Keratinocyte (primary cell): ENCODE results near the gene FOXF2. TPM values are rescaled to one million over a fixed set of nuclear protein-coding genes. Genes with fewer than 3 reads are reported as not detected.
"Not testable (repeated sequence)": the region's sequence is repeated elsewhere in the genome, so short reads cannot be mapped to it uniquely, and the experiment has no call there.

Source experiments
- DNase-seq: peaks from one replicate; pipeline ENCODE4 v3.0.0-alpha.2; 2011; ENCODE audit warnings: low read depth, missing footprints, low spot score
- FAIRE-seq: peaks from 2 replicates; lab custom pipeline; 2011; peaks lifted over from hg19 to GRCh38; lab: Jason Lieb, UNC
- H2AFZ ChIP-seq: 2 replicates; pipeline ENCODE4 v1.6.0; 2012; ENCODE audit warnings: low read length, control low read depth, inconsistent platforms; ENCODE audit not compliant: control insufficient read depth
- H3K27ac ChIP-seq: 2 replicates; pipeline ENCODE4 v1.5.1; 2011; ENCODE audit warnings: low read length; ENCODE audit not compliant: control insufficient read depth, insufficient read depth
- H3K27me3 ChIP-seq: 3 replicates; pipeline ENCODE4 v1.6.0; 2011; ENCODE audit warnings: low read length; ENCODE audit not compliant: control insufficient read depth, insufficient read depth; ENCODE audit errors: extremely low read depth
- H3K36me3 ChIP-seq, 2 experiments: 2 replicates in 1 of 2; 3 replicates in 1 of 2; pipeline ENCODE4 v1.5.1; 2011; ENCODE audit warnings: low read length in 2 of 2, mild to moderate bottlenecking in 1 of 2; ENCODE audit not compliant: control insufficient read depth in 2 of 2, insufficient read depth in 2 of 2; ENCODE audit errors: extremely low read depth in 1 of 2
- H3K4me1 ChIP-seq: 3 replicates; pipeline ENCODE4 v1.5.1; 2011; ENCODE audit warnings: low read length; ENCODE audit not compliant: control insufficient read depth, insufficient read depth; ENCODE audit errors: extremely low read depth
- H3K4me2 ChIP-seq: 3 replicates; pipeline ENCODE4 v1.6.0; 2011; ENCODE audit warnings: low read depth, low read length; ENCODE audit not compliant: control insufficient read depth, insufficient read depth; ENCODE audit errors: extremely low read depth
- H3K4me3 ChIP-seq, 3 experiments: fragments of 200-600 bp in 1 of 3; sonication (generic) in 1 of 3; 2 replicates in 2 of 3; 3 replicates in 1 of 3; pipeline ENCODE4 v1.5.1; 2011 to 2016; ENCODE audit warnings: low read length in 3 of 3, mild to moderate bottlenecking in 3 of 3, control low read depth in 2 of 3, inconsistent platforms in 1 of 3, low read depth in 1 of 3, mixed read lengths in 1 of 3, mixed run types in 1 of 3, moderate library complexity in 1 of 3; ENCODE audit not compliant: control insufficient read depth in 2 of 3, insufficient read depth in 2 of 3; ENCODE audit errors: extremely low read depth in 1 of 3
- H3K79me2 ChIP-seq: 2 replicates; pipeline ENCODE4 v1.6.0; 2012; ENCODE audit warnings: low read length; ENCODE audit not compliant: control insufficient read depth, insufficient read depth
- H3K9ac ChIP-seq: 3 replicates; pipeline ENCODE4 v1.6.0; 2011; ENCODE audit warnings: low read length; ENCODE audit not compliant: control insufficient read depth, insufficient read depth; ENCODE audit errors: extremely low read depth
- H3K9me1 ChIP-seq: 3 replicates; pipeline ENCODE4 v1.6.0; 2011; ENCODE audit warnings: low read length; ENCODE audit not compliant: control insufficient read depth, insufficient read depth; ENCODE audit errors: extremely low read depth
- H3K9me3 ChIP-seq: 2 replicates; pipeline ENCODE4 v1.5.1; 2012; ENCODE audit warnings: low read depth, low read length; ENCODE audit not compliant: control insufficient read depth
- H4K20me1 ChIP-seq: 3 replicates; pipeline ENCODE4 v1.6.0; 2011; ENCODE audit warnings: low read length; ENCODE audit not compliant: control insufficient read depth, insufficient read depth; ENCODE audit errors: extremely low read depth
- EZH2 ChIP-seq: IDR thresholded peaks from one replicate; pipeline ENCODE4 v1.6.1; 2012; ENCODE audit warnings: inconsistent platforms, mild to moderate bottlenecking, low read length, moderate library complexity
- dilution Hi-C: fragments of 300-500 bp; cut with MboI; formaldehyde crosslinking; loops from one replicate; pipeline ENCODE4 v1.7.0; 2020; ENCODE audit warnings: low sequenced_read_pairs; ENCODE audit not compliant: extremely low pct_ligation_motif_present
- polyA plus RNA-seq, 5 experiments: library from polyadenylated mRNA; depleted of rRNA in 3 of 5; stranded (reverse) in 3 of 5; stranded (forward) in 1 of 5; unstranded in 1 of 5; fragments of >200 nt; gene quantifications; 1 replicate in 1 of 5; 2 replicates in 3 of 5; 3 replicates in 1 of 5; pipeline versions ENCODE4 v1.2.1 to v1.2.3, GENCODE V29; 2011 to 2012; ENCODE audit warnings: missing spikeins in 2 of 5, low read depth in 1 of 5, low replicate concordance in 1 of 5
- TF ChIP-seq, protein P1 (sequence below), 3 experiments: IDR thresholded peaks in 1 of 3; conservative IDR thresholded peaks in 1 of 3; optimal IDR thresholded peaks in 1 of 3; 2 replicates in 2 of 3; 3 replicates in 1 of 3; pipeline versions ENCODE3 to v1.5.1; 2011; ENCODE audit warnings: low read length in 3 of 3, mild to moderate bottlenecking in 3 of 3, moderate library complexity in 2 of 3, control low read depth in 1 of 3, inconsistent platforms in 1 of 3; ENCODE audit not compliant: insufficient read depth in 2 of 3; ENCODE audit errors: extremely low read depth in 1 of 3

The FOXF2 gene
- polyA plus RNA-seq, 1 donor (not counting 4 experiments of a cell fraction or from before 2014, with no cell fraction given) = 0.34 TPM

DNA sequence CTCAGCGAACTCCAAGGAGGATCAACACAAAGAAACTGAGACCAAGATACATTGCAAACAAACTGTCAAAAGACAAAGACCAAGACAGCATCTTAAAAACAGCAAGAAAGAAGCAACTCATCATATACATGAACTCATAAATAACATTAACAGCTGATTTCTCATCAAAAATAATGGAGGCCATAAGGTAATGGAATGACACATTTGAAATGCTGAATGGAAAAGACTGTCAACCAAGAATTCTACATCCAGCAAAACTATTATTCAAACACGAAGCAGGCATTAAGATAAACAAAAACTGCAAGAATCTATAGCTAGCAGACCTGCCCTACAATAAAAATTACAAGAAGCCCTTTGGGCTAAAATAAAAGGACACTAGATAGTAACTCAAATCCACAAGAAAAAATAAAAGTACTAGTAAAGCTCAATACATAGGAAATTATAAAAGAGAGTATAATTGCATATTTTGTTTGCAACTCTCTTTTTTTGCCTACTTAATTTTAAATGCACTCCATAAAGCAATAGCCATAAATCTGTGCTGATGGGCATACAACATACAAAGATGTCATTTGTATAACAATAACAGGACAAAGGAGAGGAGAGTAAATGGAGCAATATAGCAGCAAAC is 37.9 kb upstream of the FOXF2 start:
- no peak overlapping the region for H2AFZ ChIP-seq
- dilution Hi-C loops = loop anchor here (25.0 kb wide), 1 partner anchor 589 kb away; no protein-coding TSS in a partner anchor
- no peak for DNase-seq
- H3K27me3 ChIP-seq = no peaks in the 10 kb centered on the region
- H3K4me1 ChIP-seq = no peaks in the 10 kb centered on the region
- TF ChIP-seq, protein P1, sequence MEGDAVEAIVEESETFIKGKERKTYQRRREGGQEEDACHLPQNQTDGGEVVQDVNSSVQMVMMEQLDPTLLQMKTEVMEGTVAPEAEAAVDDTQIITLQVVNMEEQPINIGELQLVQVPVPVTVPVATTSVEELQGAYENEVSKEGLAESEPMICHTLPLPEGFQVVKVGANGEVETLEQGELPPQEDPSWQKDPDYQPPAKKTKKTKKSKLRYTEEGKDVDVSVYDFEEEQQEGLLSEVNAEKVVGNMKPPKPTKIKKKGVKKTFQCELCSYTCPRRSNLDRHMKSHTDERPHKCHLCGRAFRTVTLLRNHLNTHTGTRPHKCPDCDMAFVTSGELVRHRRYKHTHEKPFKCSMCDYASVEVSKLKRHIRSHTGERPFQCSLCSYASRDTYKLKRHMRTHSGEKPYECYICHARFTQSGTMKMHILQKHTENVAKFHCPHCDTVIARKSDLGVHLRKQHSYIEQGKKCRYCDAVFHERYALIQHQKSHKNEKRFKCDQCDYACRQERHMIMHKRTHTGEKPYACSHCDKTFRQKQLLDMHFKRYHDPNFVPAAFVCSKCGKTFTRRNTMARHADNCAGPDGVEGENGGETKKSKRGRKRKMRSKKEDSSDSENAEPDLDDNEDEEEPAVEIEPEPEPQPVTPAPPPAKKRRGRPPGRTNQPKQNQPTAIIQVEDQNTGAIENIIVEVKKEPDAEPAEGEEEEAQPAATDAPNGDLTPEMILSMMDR (optimal IDR thresholded peaks at IDR 0.05 in 1 of 3, IDR thresholded peaks at IDR 0.05 in 1 of 3, conservative IDR thresholded peaks at IDR 0.05 in 1 of 3; ENCODE audit: extremely low read depth in 1 of 3, insufficient read depth in 2 of 3, low read length in 3 of 3) = no peak
- TF ChIP-seq EZH2 = no peak
- no peaks in the 10 kb centered on the region for H4K20me1 ChIP-seq
- no peaks in the 10 kb centered on the region for H3K9me1 ChIP-seq
- H3K27ac ChIP-seq = no peak overlapping the region
- H3K4me3 ChIP-seq = no peak overlapping the region
- H3K9me3 ChIP-seq = no peaks in the 10 kb centered on the region
- no peak for FAIRE-seq
- H3K79me2 ChIP-seq = no peaks in the 10 kb centered on the region
- H3K9ac ChIP-seq = no peak overlapping the region
- no peak overlapping the region for H3K4me2 ChIP-seq
- no peaks in the 10 kb centered on the region for H3K36me3 ChIP-seq

GRCh38 chr6:1355068-1355467 is 34.3 kb upstream of the FOXF2 start:
- H3K9ac ChIP-seq = not testable (repeated sequence)

DNA sequence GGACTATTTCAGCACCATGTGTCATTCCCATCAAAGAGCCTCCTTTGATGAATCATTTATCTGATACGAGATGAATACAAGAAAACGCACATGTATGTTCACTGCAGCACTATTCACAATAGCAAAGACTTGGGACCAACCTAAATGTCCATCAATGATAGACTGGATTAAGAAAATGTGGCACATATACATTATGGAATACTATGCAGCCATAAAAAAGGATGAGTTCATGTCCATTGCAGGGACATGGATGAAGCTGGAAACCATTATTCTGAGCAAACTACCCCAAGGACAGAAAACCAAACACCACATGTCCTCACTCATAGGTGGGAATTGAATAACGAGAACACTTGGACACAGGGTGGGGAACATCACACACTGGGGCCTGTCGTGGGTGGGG is 27.7 kb upstream of the FOXF2 start:
- not testable (repeated sequence) for H3K27me3 ChIP-seq, H3K4me1 ChIP-seq, DNase-seq, H3K27ac ChIP-seq, H2AFZ ChIP-seq, H3K36me3 ChIP-seq, FAIRE-seq, H3K4me2 ChIP-seq, H3K9me3 ChIP-seq, H3K79me2 ChIP-seq, H3K9me1 ChIP-seq, H3K4me3 ChIP-seq, H3K9ac ChIP-seq, H4K20me1 ChIP-seq
- dilution Hi-C loops = loop anchor here (25.0 kb wide), 1 partner anchor 599 kb away; no protein-coding TSS in a partner anchor

More at GRCh38 chr6:1355068-1355467, 34.3 kb upstream of the FOXF2 start:
- DNase-seq, H3K27me3 ChIP-seq, H3K4me1 ChIP-seq, H3K9me1 ChIP-seq, H2AFZ ChIP-seq, H4K20me1 ChIP-seq, H3K36me3 ChIP-seq, H3K79me2 ChIP-seq, H3K4me2 ChIP-seq, H3K27ac ChIP-seq, FAIRE-seq, H3K9me3 ChIP-seq, H3K4me3 ChIP-seq: not testable (repeated sequence)
- dilution Hi-C loops = loop anchor here (25.0 kb wide), 1 partner anchor 593 kb away; no protein-coding TSS in a partner anchor
